Keratinocyte (primary cell): Measurements from ENCODE around the gene VOPP1. TPM values are rescaled to one million over a fixed set of nuclear protein-coding genes. Genes with fewer than 3 reads are reported as not detected.

Source experiments
- DNase-seq: peaks from one replicate; pipeline ENCODE4 v3.0.0-alpha.2; 2011; ENCODE audit warnings: low read depth, missing footprints, low spot score
- FAIRE-seq: peaks from 2 replicates; lab custom pipeline; 2011; peaks lifted over from hg19 to GRCh38; lab: Jason Lieb, UNC
- H2AFZ ChIP-seq: 2 replicates; pipeline ENCODE4 v1.6.0; 2012; ENCODE audit warnings: low read length, control low read depth, inconsistent platforms; ENCODE audit not compliant: control insufficient read depth
- H3K27ac ChIP-seq: 2 replicates; pipeline ENCODE4 v1.5.1; 2011; ENCODE audit warnings: low read length; ENCODE audit not compliant: control insufficient read depth, insufficient read depth
- H3K27me3 ChIP-seq: 3 replicates; pipeline ENCODE4 v1.6.0; 2011; ENCODE audit warnings: low read length; ENCODE audit not compliant: control insufficient read depth, insufficient read depth; ENCODE audit errors: extremely low read depth
- H3K36me3 ChIP-seq, 2 experiments: 2 replicates in 1 of 2; 3 replicates in 1 of 2; pipeline ENCODE4 v1.5.1; 2011; ENCODE audit warnings: low read length in 2 of 2, mild to moderate bottlenecking in 1 of 2; ENCODE audit not compliant: control insufficient read depth in 2 of 2, insufficient read depth in 2 of 2; ENCODE audit errors: extremely low read depth in 1 of 2
- H3K4me1 ChIP-seq: 3 replicates; pipeline ENCODE4 v1.5.1; 2011; ENCODE audit warnings: low read length; ENCODE audit not compliant: control insufficient read depth, insufficient read depth; ENCODE audit errors: extremely low read depth
- H3K4me2 ChIP-seq: 3 replicates; pipeline ENCODE4 v1.6.0; 2011; ENCODE audit warnings: low read depth, low read length; ENCODE audit not compliant: control insufficient read depth, insufficient read depth; ENCODE audit errors: extremely low read depth
- H3K4me3 ChIP-seq, 3 experiments: fragments of 200-600 bp in 1 of 3; sonication (generic) in 1 of 3; 2 replicates in 2 of 3; 3 replicates in 1 of 3; pipeline ENCODE4 v1.5.1; 2011 to 2016; ENCODE audit warnings: low read length in 3 of 3, mild to moderate bottlenecking in 3 of 3, control low read depth in 2 of 3, inconsistent platforms in 1 of 3, low read depth in 1 of 3, mixed read lengths in 1 of 3, mixed run types in 1 of 3, moderate library complexity in 1 of 3; ENCODE audit not compliant: control insufficient read depth in 2 of 3, insufficient read depth in 2 of 3; ENCODE audit errors: extremely low read depth in 1 of 3
- H3K79me2 ChIP-seq: 2 replicates; pipeline ENCODE4 v1.6.0; 2012; ENCODE audit warnings: low read length; ENCODE audit not compliant: control insufficient read depth, insufficient read depth
- H3K9ac ChIP-seq: 3 replicates; pipeline ENCODE4 v1.6.0; 2011; ENCODE audit warnings: low read length; ENCODE audit not compliant: control insufficient read depth, insufficient read depth; ENCODE audit errors: extremely low read depth
- H3K9me1 ChIP-seq: 3 replicates; pipeline ENCODE4 v1.6.0; 2011; ENCODE audit warnings: low read length; ENCODE audit not compliant: control insufficient read depth, insufficient read depth; ENCODE audit errors: extremely low read depth
- H3K9me3 ChIP-seq: 2 replicates; pipeline ENCODE4 v1.5.1; 2012; ENCODE audit warnings: low read depth, low read length; ENCODE audit not compliant: control insufficient read depth
- H4K20me1 ChIP-seq: 3 replicates; pipeline ENCODE4 v1.6.0; 2011; ENCODE audit warnings: low read length; ENCODE audit not compliant: control insufficient read depth, insufficient read depth; ENCODE audit errors: extremely low read depth
- CTCF ChIP-seq, 3 experiments: IDR thresholded peaks in 1 of 3; conservative IDR thresholded peaks in 1 of 3; optimal IDR thresholded peaks in 1 of 3; 2 replicates in 2 of 3; 3 replicates in 1 of 3; pipeline versions ENCODE3 to v1.5.1; 2011; ENCODE audit warnings: low read length in 3 of 3, mild to moderate bottlenecking in 3 of 3, moderate library complexity in 2 of 3, control low read depth in 1 of 3, inconsistent platforms in 1 of 3; ENCODE audit not compliant: insufficient read depth in 2 of 3; ENCODE audit errors: extremely low read depth in 1 of 3
- EZH2 ChIP-seq: IDR thresholded peaks from one replicate; pipeline ENCODE4 v1.6.1; 2012; ENCODE audit warnings: inconsistent platforms, mild to moderate bottlenecking, low read length, moderate library complexity
- dilution Hi-C: fragments of 300-500 bp; cut with MboI; formaldehyde crosslinking; loops from one replicate; pipeline ENCODE4 v1.7.0; 2020; ENCODE audit warnings: low sequenced_read_pairs; ENCODE audit not compliant: extremely low pct_ligation_motif_present
- polyA plus RNA-seq, 5 experiments: library from polyadenylated mRNA; depleted of rRNA in 3 of 5; stranded (reverse) in 3 of 5; stranded (forward) in 1 of 5; unstranded in 1 of 5; fragments of >200 nt; gene quantifications; 1 replicate in 1 of 5; 2 replicates in 3 of 5; 3 replicates in 1 of 5; pipeline versions ENCODE4 v1.2.1 to v1.2.3, GENCODE V29; 2011 to 2012; ENCODE audit warnings: missing spikeins in 2 of 5, low read depth in 1 of 5, low replicate concordance in 1 of 5

Gene VOPP1
- polyA plus RNA-seq, 1 donor (not counting 4 experiments of a cell fraction or from before 2014, with no cell fraction given) = 49.2 TPM

- Histone ChIP-seq H3K79me2 (peaks cover 79% of the 10 kb centered on the region), H3K27me3 (no peaks in the 10 kb centered on the region), H3K9me1 (peaks cover 2% of the 10 kb centered on the region), H3K4me2 (no peak overlapping the region), H2AFZ (no peak overlapping the region), H3K4me3 (no peak overlapping the region), H3K36me3 (no peaks in the 10 kb centered on the region), H4K20me1 (peaks cover 8% of the 10 kb centered on the region), H3K9ac (no peak overlapping the region), H3K27ac (no peak overlapping the region), H3K9me3 (no peaks in the 10 kb centered on the region), H3K4me1 (peaks cover 15% of the 10 kb centered on the region)
- FAIRE-seq (no peak), DNase-seq (no peak)
- TF ChIP-seq CTCF (optimal IDR thresholded peaks at IDR 0.05 in 1 of 3, IDR thresholded peaks at IDR 0.05 in 1 of 3, conservative IDR thresholded peaks at IDR 0.05 in 1 of 3; ENCODE audit: extremely low read depth in 1 of 3, insufficient read depth in 2 of 3, low read length in 3 of 3) (no peak), EZH2 (no peak)
- dilution Hi-C loops = no loop called here
These were observed 32.0 kb downstream of the VOPP1 start for GRCh38 chr7:55540226-55540858.

- no peak overlapping the region for H2AFZ ChIP-seq
- peaks cover 78% of the 10 kb centered on the region for H3K79me2 ChIP-seq
- no peaks in the 10 kb centered on the region for H3K9me3 ChIP-seq
- H3K4me3 ChIP-seq = no peak overlapping the region
- TF ChIP-seq EZH2 = no peak
- TF ChIP-seq CTCF (optimal IDR thresholded peaks at IDR 0.05 in 1 of 3, IDR thresholded peaks at IDR 0.05 in 1 of 3, conservative IDR thresholded peaks at IDR 0.05 in 1 of 3; ENCODE audit: extremely low read depth in 1 of 3, insufficient read depth in 2 of 3, low read length in 3 of 3) = no peak
- no peak for FAIRE-seq
- H3K36me3 ChIP-seq = no peaks in the 10 kb centered on the region
- dilution Hi-C loops = no loop called here
- H3K27me3 ChIP-seq = no peaks in the 10 kb centered on the region
- no peaks in the 10 kb centered on the region for H3K9me1 ChIP-seq
- H4K20me1 ChIP-seq = peaks cover 15% of the 10 kb centered on the region
- H3K9ac ChIP-seq = no peak overlapping the region
- H3K4me1 ChIP-seq = peaks cover 21% of the 10 kb centered on the region
- no peak overlapping the region for H3K4me2 ChIP-seq
- no peak for DNase-seq
- peak overlapping the region; percentile 8 for H3K27ac ChIP-seq
These were observed 32.9 kb downstream of the VOPP1 start for GRCh38 chr7:55539380-55539779.
